Body of pancreas (tissue), 4 donors: ENCODE data around the gene ACSS3.

Source experiments
- POLR2A ChIP-seq, 3 donors: fragments of 450-650 bp; IDR thresholded peaks; one replicate each; pipeline ENCODE4 v1.6.1; 2016; ENCODE audit warnings: antibody characterized with exemption in 3 of 3, mild to moderate bottlenecking in 2 of 3
- TF ChIP-seq, protein P1 (sequence below), 7 experiments: fragments of 450-650 bp in 4 of 7; fragments of 200-600 bp in 3 of 7; sonication (generic) in 3 of 7; IDR thresholded peaks; one replicate each; pipeline ENCODE4 v1.5.1; 2016 to 2019; ENCODE audit warnings: antibody characterized with exemption in 7 of 7

DNA sequence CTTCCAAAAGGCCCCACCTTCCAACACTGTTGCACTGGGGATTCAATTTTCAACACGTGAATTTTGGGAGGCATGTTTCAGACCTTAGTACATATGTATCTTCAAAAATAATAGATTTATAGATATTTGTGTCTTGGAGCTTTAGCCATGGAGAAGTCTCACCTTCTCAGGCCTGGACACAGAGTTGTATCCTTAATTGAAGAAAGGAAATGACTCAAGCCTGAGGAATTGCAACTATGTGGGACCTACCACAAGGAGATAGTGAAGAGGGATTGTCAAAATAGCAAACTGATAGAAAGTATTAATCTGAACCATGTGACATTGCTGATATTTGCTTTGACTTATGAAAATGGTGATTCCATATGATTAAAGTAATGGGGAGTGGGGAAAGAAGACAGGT lies 89.8 kb downstream of the ACSS3 start:
- TF ChIP-seq, protein P1, sequence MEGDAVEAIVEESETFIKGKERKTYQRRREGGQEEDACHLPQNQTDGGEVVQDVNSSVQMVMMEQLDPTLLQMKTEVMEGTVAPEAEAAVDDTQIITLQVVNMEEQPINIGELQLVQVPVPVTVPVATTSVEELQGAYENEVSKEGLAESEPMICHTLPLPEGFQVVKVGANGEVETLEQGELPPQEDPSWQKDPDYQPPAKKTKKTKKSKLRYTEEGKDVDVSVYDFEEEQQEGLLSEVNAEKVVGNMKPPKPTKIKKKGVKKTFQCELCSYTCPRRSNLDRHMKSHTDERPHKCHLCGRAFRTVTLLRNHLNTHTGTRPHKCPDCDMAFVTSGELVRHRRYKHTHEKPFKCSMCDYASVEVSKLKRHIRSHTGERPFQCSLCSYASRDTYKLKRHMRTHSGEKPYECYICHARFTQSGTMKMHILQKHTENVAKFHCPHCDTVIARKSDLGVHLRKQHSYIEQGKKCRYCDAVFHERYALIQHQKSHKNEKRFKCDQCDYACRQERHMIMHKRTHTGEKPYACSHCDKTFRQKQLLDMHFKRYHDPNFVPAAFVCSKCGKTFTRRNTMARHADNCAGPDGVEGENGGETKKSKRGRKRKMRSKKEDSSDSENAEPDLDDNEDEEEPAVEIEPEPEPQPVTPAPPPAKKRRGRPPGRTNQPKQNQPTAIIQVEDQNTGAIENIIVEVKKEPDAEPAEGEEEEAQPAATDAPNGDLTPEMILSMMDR (IDR thresholded peaks at IDR 0.05): no peak
- no peak for TF ChIP-seq POLR2A (IDR thresholded peaks at IDR 0.05)
